BJ (cell line): ENCODE results near the gene CALHM2. TPM values are rescaled to one million over a fixed set of nuclear protein-coding genes. Genes with fewer than 3 reads are reported as not detected.
"Not testable (repeated sequence)": the region's sequence is repeated elsewhere in the genome, so short reads cannot be mapped to it uniquely, and the experiment has no call there.

Experiments
- CTCF ChIA-PET: fragments of 350-600 bp; formaldehyde crosslinking; extraction: SDS; loops from one replicate; lab custom pipeline; 2021; ENCODE audit warnings: antibody characterized with exemption, inconsistent platforms; lab: Yijun Ruan, JAX
- POLR2A ChIA-PET: fragments of 300-600 bp; sonication (Branson Sonifier 250); formaldehyde crosslinking; extraction: SDS; loops from one replicate; lab custom pipeline; 2021; ENCODE audit warnings: antibody characterized with exemption; lab: Charles Lee
- DNase-seq: peaks from one replicate; pipeline ENCODE4 v3.0.0-alpha.2; 2011; ENCODE audit warnings: low read depth
- H3K27me3 ChIP-seq: 2 replicates; pipeline ENCODE4 v1.6.0; 2011; ENCODE audit warnings: low read length; ENCODE audit not compliant: control insufficient read depth, insufficient read depth
- H3K36me3 ChIP-seq: 2 replicates; pipeline ENCODE4 v1.5.1; 2011; ENCODE audit warnings: low read length; ENCODE audit not compliant: control insufficient read depth, insufficient read depth
- H3K4me3 ChIP-seq: 2 replicates; pipeline ENCODE4 v1.5.1; 2011; ENCODE audit warnings: low read depth, mild to moderate bottlenecking, control low read depth, low read length
- CTCF ChIP-seq: IDR thresholded peaks from 2 replicates; pipeline ENCODE4 v1.5.1; 2011; ENCODE audit warnings: low read depth, mild to moderate bottlenecking, control low read depth, inconsistent platforms, low read length, moderate library complexity; ENCODE audit not compliant: insufficient read depth
- polyA plus RNA-seq: library from polyadenylated mRNA; depleted of rRNA; stranded (reverse); fragments of >200 nt; gene quantifications from 2 replicates; pipeline ENCODE4 v1.2.3, GENCODE V29; 2011

The CALHM2 gene
- polyA plus RNA-seq, 1 experiment, result 80.1 TPM

- TF ChIP-seq CTCF, result no peak
- CTCF ChIA-PET, result interaction anchor here (0.7 to 3.5 kb wide), 9 partner anchors 8 to 98 kb away, joined by 3 to 11 read pairs (median 3); partner anchors contain the start of gene ATP5MK
- POLR2A ChIA-PET, result no interaction called here
Observed at GRCh38 chr10:103493362-103493915, 41.3 kb upstream of the CALHM2 start, which contains the start of gene NEURL1. TSS of gene NEURL1 (plus strand) at chr10:103493705. CDS start at chr10:103494388, 683 bp downstream.

GRCh38 chr10:103492655-103493261 lies 40.6 kb upstream of the CALHM2 start:
- no peak for DNase-seq
- no peak overlapping the region for H3K4me3 ChIP-seq
- H3K27me3 ChIP-seq, result peaks cover 19% of the 10 kb centered on the region
- TF ChIP-seq CTCF, result no peak
- CTCF ChIA-PET, result interaction anchor here (0.6 to 5.5 kb wide), 13 partner anchors 9 to 99 kb away, joined by 3 to 39 read pairs (median 3); partner anchors contain the start of gene ATP5MK
- no peaks in the 10 kb centered on the region for H3K36me3 ChIP-seq
- POLR2A ChIA-PET, result no interaction called here

More at GRCh38 chr10:103493362-103493915, 41.3 kb upstream of the CALHM2 start, which contains the start of gene NEURL1:
- DNase-seq, result no peak
- Histone ChIP-seq H3K36me3 (no peaks in the 10 kb centered on the region), H3K4me3 (peak within 1 kb of the TSS; percentile 39), H3K27me3 (peaks cover 21% of the 10 kb centered on the region)

GRCh38 chr10:103491729-103492364 lies 39.7 kb upstream of the CALHM2 start:
- no peaks in the 10 kb centered on the region for H3K36me3 ChIP-seq
- no peak overlapping the region for H3K4me3 ChIP-seq
- peak; percentile 97 for DNase-seq
- no peak for TF ChIP-seq CTCF
- ChIA-PET POLR2A (no interaction called here), CTCF (interaction anchor here (0.6 to 5.5 kb wide), 15 partner anchors 9 to 365 kb away, joined by 3 to 39 read pairs (median 3); partner anchors contain the start of gene ATP5MK)
- peaks cover 14% of the 10 kb centered on the region for H3K27me3 ChIP-seq

- Histone ChIP-seq H3K4me3 (no peak overlapping the region), H3K27me3 (peaks cover 12% of the 10 kb centered on the region), H3K36me3 (no peaks in the 10 kb centered on the region)
- ChIA-PET POLR2A (interaction anchor here (0.7 kb wide), 1 partner anchor 656 kb away, joined by 3 read pairs; no protein-coding TSS in a partner anchor), CTCF (interaction anchor here (0.7 to 5.5 kb wide), 9 partner anchors 10 to 195 kb away, joined by 3 to 39 read pairs (median 5); no protein-coding TSS in a partner anchor)
- no peak for DNase-seq
- no peak for TF ChIP-seq CTCF
Observed at GRCh38 chr10:103490986-103491314, 38.8 kb upstream of the CALHM2 start.

GRCh38 chr10:103487410-103487708 lies 35.2 kb upstream of the CALHM2 start:
- ChIA-PET POLR2A (no interaction called here), CTCF (no interaction called here)
- Histone ChIP-seq H3K36me3 (no peaks in the 10 kb centered on the region), H3K4me3 (no peak overlapping the region), H3K27me3 (no peaks in the 10 kb centered on the region)
- TF ChIP-seq CTCF, result no peak
- no peak for DNase-seq

GRCh38 chr10:103486635-103487409 lies 34.7 kb upstream of the CALHM2 start:
- CTCF ChIA-PET, result interaction anchor here (0.6 to 4.9 kb wide), 12 partner anchors 8 to 935 kb away, joined by 3 to 93 read pairs (median 6); partner anchors contain the start of genes CALHM2, NEURL1 and TAF5
- DNase-seq, H3K36me3 ChIP-seq, H3K27me3 ChIP-seq, H3K4me3 ChIP-seq, POLR2A ChIA-PET: not testable (repeated sequence)
